CD4-positive, CD25-positive, alpha-beta regulatory T cell (primary cell): ENCODE measurements around the gene CMTM1. TPM values are rescaled to one million over a fixed set of nuclear protein-coding genes. Genes with fewer than 3 reads are reported as not detected.

Experiments used
- ATAC-seq, 2 donors: fragments of 150-1000 bp; cut with Tn5 transposase; one replicate each; pipeline ENCODE4 v1.10.0; 2021; ENCODE audit warnings: low read depth in 2 of 2, moderate number of reproducible peaks in 2 of 2, moderate library complexity in 1 of 2
- DNase-seq, 3 donors: peaks; one replicate each; pipeline versions ENCODE4 v3.0.0 to v3.0.0-alpha.2; 2012 to 2022; ENCODE audit warnings: mixed read lengths in 1 of 3
- H3K27ac ChIP-seq: one replicate; pipeline ENCODE4 v1.7.0; 2013; ENCODE audit warnings: mild to moderate bottlenecking, low read length; ENCODE audit not compliant: insufficient read depth, poor library complexity, severe bottlenecking
- H3K27me3 ChIP-seq: one replicate; pipeline ENCODE4 v1.7.0; 2013; ENCODE audit warnings: low read length; ENCODE audit not compliant: control insufficient read depth, insufficient read depth
- H3K36me3 ChIP-seq: one replicate; pipeline ENCODE4 v1.7.0; 2013; ENCODE audit warnings: mild to moderate bottlenecking, low read length, moderate library complexity; ENCODE audit not compliant: control insufficient read depth, insufficient read depth
- H3K4me1 ChIP-seq: 2 replicates; pipeline ENCODE4 v1.7.0; 2013; ENCODE audit warnings: mild to moderate bottlenecking, low read length; ENCODE audit not compliant: insufficient read depth, control insufficient read depth, poor library complexity, severe bottlenecking
- H3K4me3 ChIP-seq: one replicate; pipeline ENCODE4 v1.7.0; 2013; ENCODE audit warnings: low read depth, mild to moderate bottlenecking, low read length, moderate library complexity
- H3K9me3 ChIP-seq, 2 experiments: 1 replicate in 1 of 2; 2 replicates in 1 of 2; pipeline ENCODE4 v1.7.0; 2013; ENCODE audit warnings: low read length in 2 of 2, mild to moderate bottlenecking in 1 of 2, moderate library complexity in 1 of 2; ENCODE audit not compliant: control insufficient read depth in 2 of 2
- H3K27ac Mint-ChIP-seq, 3 donors: one replicate each; pipeline ENCODE4 v1.8.0; 2020 to 2022; ENCODE audit warnings: mild to moderate bottlenecking in 3 of 3, mixed read lengths in 3 of 3, moderate library complexity in 2 of 3
- H3K27me3 Mint-ChIP-seq: one replicate; pipeline ENCODE4 v1.8.0; 2022; ENCODE audit warnings: mild to moderate bottlenecking, mixed read lengths
- H3K36me3 Mint-ChIP-seq: one replicate; pipeline ENCODE4 v1.8.0; 2020; ENCODE audit warnings: mixed read lengths
- H3K4me1 Mint-ChIP-seq, 4 donors: one replicate each; pipeline ENCODE4 v1.8.0; 2020 to 2022; ENCODE audit warnings: mixed read lengths in 4 of 4, mild to moderate bottlenecking in 1 of 4
- H3K4me3 Mint-ChIP-seq, 4 donors: one replicate each; pipeline ENCODE4 v1.8.0; 2020 to 2022; ENCODE audit warnings: mild to moderate bottlenecking in 4 of 4, mixed read lengths in 4 of 4, moderate library complexity in 3 of 4
- H3K9me3 Mint-ChIP-seq, 7 donors: one replicate each; pipeline ENCODE4 v1.8.0; 2020 to 2022; ENCODE audit warnings: mixed read lengths in 7 of 7, mild to moderate bottlenecking in 3 of 7, moderate library complexity in 2 of 7
- polyA plus RNA-seq, 4 donors: library from polyadenylated mRNA; unstranded; fragments of 300-500 nt; fragmentation: Illumina TruSeq; gene quantifications; one replicate each; pipeline ENCODE4 v1.2.3, GENCODE V29; 2021
- total RNA-seq: library from RNA; stranded (reverse); gene quantifications from one replicate; pipeline ENCODE4 v1.2.3, GENCODE V29; 2022

Gene CMTM1
- total and polyA plus RNA-seq, 5 donors from 2014 or later, result 0.26 to 3.2 (median 1.0) TPM

- ATAC-seq (no peak), DNase-seq (no peak)
- peaks cover 6 to 25% (median 13%) of the 10 kb centered on the region in 4 donors for H3K4me1 Mint-ChIP-seq
- H3K9me3 Mint-ChIP-seq, result no peaks in the 10 kb centered on the region
- Histone ChIP-seq H3K36me3 (no peaks in the 10 kb centered on the region), H3K4me1 (peaks cover 4% of the 10 kb centered on the region), H3K4me3 (no peak overlapping the region), H3K27me3 (no peaks in the 10 kb centered on the region), H3K27ac (no peak overlapping the region), H3K9me3 (no peaks in the 10 kb centered on the region)
- H3K27me3 Mint-ChIP-seq, result no peaks in the 10 kb centered on the region
- no peak overlapping the region for H3K4me3 Mint-ChIP-seq
- H3K27ac Mint-ChIP-seq, result no peak overlapping the region
- peaks cover 8% of the 10 kb centered on the region for H3K36me3 Mint-ChIP-seq
These were observed 23.8 kb upstream of the CMTM1 start for GRCh38 chr16:66542396-66542795.

GRCh38 chr16:66543541-66543940, 22.7 kb upstream of the CMTM1 start:
- H3K27ac Mint-ChIP-seq, result peak overlapping the region in 2 of 3 donors; percentile 59 to 70
- peaks cover 6% of the 10 kb centered on the region for H3K36me3 Mint-ChIP-seq
- no peak overlapping the region for H3K4me3 Mint-ChIP-seq
- H3K36me3 ChIP-seq, result no peaks in the 10 kb centered on the region
- H3K4me3 ChIP-seq, result no peak overlapping the region
- no peaks in the 10 kb centered on the region for H3K27me3 Mint-ChIP-seq
- no peak for DNase-seq
- H3K9me3 Mint-ChIP-seq, result no peaks in the 10 kb centered on the region
- no peaks in the 10 kb centered on the region for H3K9me3 ChIP-seq
- H3K4me1 Mint-ChIP-seq, result peaks cover 6 to 36% (median 20%) of the 10 kb centered on the region in 4 donors
- no peak overlapping the region for H3K27ac ChIP-seq
- no peak for ATAC-seq
- H3K4me1 ChIP-seq, result peaks cover 5% of the 10 kb centered on the region
- no peaks in the 10 kb centered on the region for H3K27me3 ChIP-seq

GRCh38 chr16:66544016-66544757, 22.1 kb upstream of the CMTM1 start:
- peak overlapping the region in 2 of 3 donors; percentile 59 to 70 for H3K27ac Mint-ChIP-seq
- H3K27ac ChIP-seq, result no peak overlapping the region

GRCh38 chr16:66547101-66547989, 18.9 kb upstream of the CMTM1 start:
- Histone ChIP-seq H3K36me3 (no peaks in the 10 kb centered on the region), H3K27ac (no peak overlapping the region), H3K9me3 (no peaks in the 10 kb centered on the region), H3K4me1 (peaks cover 41% of the 10 kb centered on the region), H3K27me3 (no peaks in the 10 kb centered on the region), H3K4me3 (no peak overlapping the region)
- peaks cover 13 to 57% (median 36%) of the 10 kb centered on the region in 4 donors for H3K4me1 Mint-ChIP-seq
- H3K27ac Mint-ChIP-seq, result peak overlapping the region in 2 of 3 donors; percentile 39 to 85
- H3K36me3 Mint-ChIP-seq, result no peaks in the 10 kb centered on the region
- no peaks in the 10 kb centered on the region for H3K9me3 Mint-ChIP-seq
- peak overlapping the region in 2 of 4 donors; percentile 35 to 61 for H3K4me3 Mint-ChIP-seq
- no peak for ATAC-seq
- DNase-seq, result no peak
- no peaks in the 10 kb centered on the region for H3K27me3 Mint-ChIP-seq

More at GRCh38 chr16:66544016-66544757, 22.1 kb upstream of the CMTM1 start:
- no peaks in the 10 kb centered on the region for H3K27me3 Mint-ChIP-seq
- ATAC-seq, result no peak
- H3K27me3 ChIP-seq, result no peaks in the 10 kb centered on the region
- H3K4me3 Mint-ChIP-seq, result no peak overlapping the region
- H3K36me3 ChIP-seq, result no peaks in the 10 kb centered on the region
- H3K4me1 Mint-ChIP-seq, result peaks cover 12 to 43% (median 25%) of the 10 kb centered on the region in 4 donors
- no peak for DNase-seq
- H3K9me3 ChIP-seq, result no peaks in the 10 kb centered on the region
- no peaks in the 10 kb centered on the region for H3K9me3 Mint-ChIP-seq
- H3K36me3 Mint-ChIP-seq, result peaks cover 6% of the 10 kb centered on the region
- no peak overlapping the region for H3K4me3 ChIP-seq
- peaks cover 12% of the 10 kb centered on the region for H3K4me1 ChIP-seq

GRCh38 chr16:66548068-66548467, 18.2 kb upstream of the CMTM1 start:
- Histone ChIP-seq H3K27ac (no peak overlapping the region), H3K27me3 (no peaks in the 10 kb centered on the region), H3K4me1 (peaks cover 45% of the 10 kb centered on the region), H3K36me3 (no peaks in the 10 kb centered on the region), H3K9me3 (no peaks in the 10 kb centered on the region), H3K4me3 (no peak overlapping the region)
- peak overlapping the region; percentile 85 to 89 (median 87) for H3K27ac Mint-ChIP-seq
- H3K4me3 Mint-ChIP-seq, result peak overlapping the region; percentile 61 to 90 (median 86)
- ATAC-seq, result no peak
- no peaks in the 10 kb centered on the region for H3K9me3 Mint-ChIP-seq
- peaks cover 18 to 64% (median 39%) of the 10 kb centered on the region in 4 donors for H3K4me1 Mint-ChIP-seq
- no peaks in the 10 kb centered on the region for H3K36me3 Mint-ChIP-seq
- H3K27me3 Mint-ChIP-seq, result no peaks in the 10 kb centered on the region
- DNase-seq, result no peak

- H3K27ac ChIP-seq, result peak overlapping the region; percentile 88
- peak in 1 of 3 donors; percentile 8 for DNase-seq
- H3K4me3 ChIP-seq, result peak overlapping the region; percentile 51
- H3K9me3 Mint-ChIP-seq, result no peaks in the 10 kb centered on the region
- peaks cover 53% of the 10 kb centered on the region for H3K4me1 ChIP-seq
- H3K27ac Mint-ChIP-seq, result peak overlapping the region; percentile 85 to 89 (median 87)
- H3K27me3 Mint-ChIP-seq, result no peaks in the 10 kb centered on the region
- H3K36me3 ChIP-seq, result no peaks in the 10 kb centered on the region
- no peak for ATAC-seq
- H3K4me3 Mint-ChIP-seq, result peak overlapping the region; percentile 61 to 90 (median 86)
- H3K27me3 ChIP-seq, result no peaks in the 10 kb centered on the region
- H3K36me3 Mint-ChIP-seq, result no peaks in the 10 kb centered on the region
- H3K4me1 Mint-ChIP-seq, result peaks cover 25 to 70% (median 46%) of the 10 kb centered on the region in 4 donors
- H3K9me3 ChIP-seq, result no peaks in the 10 kb centered on the region
These were observed 17.4 kb upstream of the CMTM1 start for GRCh38 chr16:66548868-66549267.

- Mint-ChIP-seq H3K4me1 (peaks cover 32 to 74% (median 52%) of the 10 kb centered on the region in 4 donors), H3K36me3 (peaks cover 2% of the 10 kb centered on the region), H3K27me3 (no peaks in the 10 kb centered on the region), H3K27ac (peak within 1 kb of the TSS; percentile 85 to 89 (median 87)), H3K4me3 (peak within 1 kb of the TSS; percentile 97 to 99 (median 98)), H3K9me3 (no peaks in the 10 kb centered on the region)
- Histone ChIP-seq H3K9me3 (no peaks in the 10 kb centered on the region), H3K4me3 (peak within 1 kb of the TSS; percentile 84), H3K27me3 (no peaks in the 10 kb centered on the region), H3K4me1 (peaks cover 59% of the 10 kb centered on the region), H3K36me3 (no peaks in the 10 kb centered on the region), H3K27ac (peak within 1 kb of the TSS; percentile 88)
- peak in 1 of 2 donors; percentile 9 for ATAC-seq
- peak; percentile 50 to 57 (median 57) for DNase-seq
These were observed 16.7 kb upstream of the CMTM1 start, which contains the start of gene TK2 for GRCh38 chr16:66549284-66550131. Gene TK2 (minus strand): TSS chr16:66550122. CDS start chr16:66550061, 61 bp downstream.
